GM13976 (cell line): ENCODE results near the gene OLR1.

Experiments
- DNase-seq: peaks from one replicate; pipeline ENCODE4 v3.0.0; 2012; ENCODE audit warnings: low spot score
- in situ Hi-C: fragments of 300-500 bp; cut with MboI; formaldehyde crosslinking; loops from one replicate; pipeline ENCODE4 v1.12.0; 2022; ENCODE audit warnings: low sequenced_read_pairs, mixed read lengths, inconsistent platforms; ENCODE audit not compliant: unreplicated experiment
- TF ChIP-seq, protein P1 (sequence below): IDR thresholded peaks from 2 replicates; pipeline ENCODE4 v1.5.1; 2012; ENCODE audit warnings: borderline replicate concordance, mild to moderate bottlenecking; ENCODE audit not compliant: insufficient read depth; ENCODE audit errors: extremely low read depth, missing control alignments, control extremely low read depth

The OLR1 gene

DNA sequence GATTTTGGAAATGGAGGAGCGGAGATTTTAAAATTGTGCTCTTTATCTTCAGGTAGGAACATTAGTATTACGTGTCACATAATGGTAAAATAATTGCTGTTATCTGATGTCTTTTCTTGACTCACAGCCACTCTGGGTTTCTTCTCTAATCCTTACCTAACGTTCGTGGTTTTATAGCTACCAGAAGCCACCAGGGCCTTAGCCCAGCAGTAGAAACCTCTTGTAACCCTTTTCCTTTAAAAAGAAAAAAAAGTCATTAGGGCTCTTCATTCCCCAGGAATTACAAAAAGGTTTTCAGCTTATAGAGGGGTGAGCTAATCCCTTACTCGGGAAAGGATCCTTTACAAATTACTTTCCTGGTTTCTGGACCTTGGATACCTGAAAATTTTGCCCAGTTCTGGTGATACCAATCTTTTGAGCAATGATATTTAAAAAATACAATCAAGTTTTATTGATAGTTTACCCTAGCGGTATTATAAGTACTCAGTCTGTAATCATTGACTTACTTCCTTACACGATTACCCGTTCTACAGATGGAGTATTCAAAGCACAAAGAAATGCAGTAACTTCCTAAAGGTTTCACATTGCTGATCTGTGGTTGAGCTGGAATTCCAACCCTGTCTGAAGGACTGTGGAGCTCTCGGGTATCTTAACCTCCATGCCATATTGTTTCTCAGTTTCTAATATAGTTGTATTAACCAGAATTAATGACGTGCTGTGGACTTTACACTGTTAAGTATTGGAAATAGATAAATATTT, 42.4 kb upstream of the OLR1 start:
- no peak for DNase-seq

DNA sequence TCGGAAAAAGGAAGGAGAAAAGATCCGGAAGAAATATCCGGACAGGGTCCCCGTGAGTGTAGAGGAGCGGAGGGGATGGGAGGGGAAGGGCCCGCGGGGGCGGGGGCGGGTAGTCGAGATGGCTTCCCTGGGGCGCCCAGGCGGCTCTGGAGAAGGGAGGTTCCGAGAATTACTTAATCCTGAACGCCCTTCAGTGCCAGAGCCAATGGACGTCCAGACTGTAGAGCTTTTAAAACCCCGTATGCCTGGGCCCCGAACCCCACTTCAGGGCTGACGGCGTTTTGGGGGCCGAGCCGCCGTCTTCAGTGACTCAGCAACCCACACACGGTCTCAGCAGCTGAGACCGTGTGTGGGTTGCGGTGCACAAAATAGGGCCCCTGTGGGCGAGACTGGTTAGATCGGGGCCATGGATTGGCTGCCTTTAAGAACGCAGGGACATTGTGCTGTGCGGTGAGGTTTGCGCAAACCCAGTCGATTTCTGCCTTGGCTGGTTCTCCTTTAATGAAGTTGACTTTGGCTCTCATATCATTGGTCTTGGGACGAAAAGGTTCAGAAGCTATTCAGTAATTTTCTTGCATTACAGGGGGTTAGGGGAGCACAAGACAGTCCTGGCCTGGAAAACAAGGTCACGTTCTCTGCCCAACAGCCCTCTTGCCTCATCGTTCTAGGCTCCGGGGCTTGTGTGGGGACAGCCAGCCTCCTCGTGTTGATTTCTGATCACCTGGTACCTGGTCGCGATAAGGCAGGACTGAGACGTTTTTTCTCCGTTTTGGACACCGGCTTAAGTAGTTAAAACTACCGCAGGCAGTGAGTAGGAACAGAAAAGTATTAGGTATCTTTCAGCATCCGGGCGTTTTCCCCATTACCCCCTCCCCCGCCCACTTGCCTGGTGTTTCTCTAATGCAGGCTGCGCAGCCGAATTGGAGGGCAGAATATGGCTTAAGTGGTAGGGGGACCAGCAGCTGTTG, 41.5 kb upstream of the OLR1 start:
- TF ChIP-seq, protein P1, sequence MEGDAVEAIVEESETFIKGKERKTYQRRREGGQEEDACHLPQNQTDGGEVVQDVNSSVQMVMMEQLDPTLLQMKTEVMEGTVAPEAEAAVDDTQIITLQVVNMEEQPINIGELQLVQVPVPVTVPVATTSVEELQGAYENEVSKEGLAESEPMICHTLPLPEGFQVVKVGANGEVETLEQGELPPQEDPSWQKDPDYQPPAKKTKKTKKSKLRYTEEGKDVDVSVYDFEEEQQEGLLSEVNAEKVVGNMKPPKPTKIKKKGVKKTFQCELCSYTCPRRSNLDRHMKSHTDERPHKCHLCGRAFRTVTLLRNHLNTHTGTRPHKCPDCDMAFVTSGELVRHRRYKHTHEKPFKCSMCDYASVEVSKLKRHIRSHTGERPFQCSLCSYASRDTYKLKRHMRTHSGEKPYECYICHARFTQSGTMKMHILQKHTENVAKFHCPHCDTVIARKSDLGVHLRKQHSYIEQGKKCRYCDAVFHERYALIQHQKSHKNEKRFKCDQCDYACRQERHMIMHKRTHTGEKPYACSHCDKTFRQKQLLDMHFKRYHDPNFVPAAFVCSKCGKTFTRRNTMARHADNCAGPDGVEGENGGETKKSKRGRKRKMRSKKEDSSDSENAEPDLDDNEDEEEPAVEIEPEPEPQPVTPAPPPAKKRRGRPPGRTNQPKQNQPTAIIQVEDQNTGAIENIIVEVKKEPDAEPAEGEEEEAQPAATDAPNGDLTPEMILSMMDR: no peak
- in situ Hi-C loops: no loop called here
- DNase-seq: peak; percentile 75

More for the DNA sequence above, 42.4 kb upstream of the OLR1 start:
- TF ChIP-seq, protein P1: no peak
- in situ Hi-C loops: no loop called here

DNA sequence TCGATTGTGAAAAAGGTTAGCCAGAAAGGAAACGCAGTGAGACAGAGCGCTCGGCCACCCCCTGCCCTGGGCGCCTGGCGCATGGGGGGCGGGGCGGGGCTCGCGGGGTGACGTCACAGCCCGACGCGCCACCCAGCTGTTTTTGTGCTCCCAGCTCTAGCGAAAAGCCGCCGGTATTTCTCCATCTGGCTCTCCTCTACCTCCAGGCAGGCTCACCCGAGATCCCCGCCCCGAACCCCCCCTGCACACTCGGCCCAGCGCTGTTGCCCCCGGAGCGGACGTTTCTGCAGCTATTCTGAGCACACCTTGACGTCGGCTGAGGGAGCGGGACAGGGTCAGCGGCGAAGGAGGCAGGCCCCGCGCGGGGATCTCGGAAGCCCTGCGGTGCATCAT, 40.8 kb upstream of the OLR1 start, which contains the start of gene GABARAPL1:
Gene GABARAPL1 (plus strand): TSS at position 139 of the 393 bp plus-strand sequence. CDS start 253 bp downstream, at position 392.
- in situ Hi-C loops: no loop called here
- TF ChIP-seq, protein P1: no peak
- peak; percentile 88 for DNase-seq

DNA sequence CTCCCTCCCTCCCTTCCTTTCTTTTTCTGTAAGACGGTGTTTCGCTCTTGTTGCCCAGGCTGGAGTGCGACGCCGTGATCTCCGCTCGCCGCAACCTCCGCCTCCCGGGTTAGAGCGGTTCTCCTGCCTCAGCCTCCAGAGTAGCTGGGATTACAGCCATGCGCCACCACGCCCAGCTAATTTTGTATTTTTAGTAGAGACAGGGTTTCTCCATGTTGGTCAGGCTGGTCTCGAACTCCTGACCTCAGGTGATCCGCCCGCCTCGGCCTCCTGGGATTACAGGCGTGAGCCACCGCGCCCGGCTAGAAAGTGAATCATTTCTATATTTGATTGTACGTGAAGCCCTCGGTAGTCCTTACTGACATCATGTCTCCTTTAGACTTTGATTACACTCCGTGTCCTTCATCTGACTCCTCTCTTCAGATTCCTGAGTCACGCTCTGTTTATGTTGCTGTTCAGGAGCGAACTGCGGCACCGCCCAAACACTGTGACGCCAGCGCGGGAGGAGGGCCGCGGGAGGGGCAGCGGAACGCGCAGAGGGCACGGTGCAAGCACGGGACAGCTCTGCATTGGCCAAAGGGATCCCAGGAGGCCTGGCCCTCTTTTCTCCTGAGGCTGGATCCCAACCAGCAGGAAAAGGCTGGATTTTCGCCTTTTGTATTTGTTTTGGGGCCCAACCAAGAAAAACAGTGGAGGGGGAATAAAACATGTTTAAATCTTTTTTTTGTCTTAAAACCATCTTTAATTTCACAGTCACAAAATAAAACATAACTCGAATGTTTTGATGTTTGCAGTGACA, 40.2 kb upstream of the OLR1 start:
- TF ChIP-seq, protein P1: no peak
- in situ Hi-C loops: no loop called here
- DNase-seq: peak; percentile 83

DNA sequence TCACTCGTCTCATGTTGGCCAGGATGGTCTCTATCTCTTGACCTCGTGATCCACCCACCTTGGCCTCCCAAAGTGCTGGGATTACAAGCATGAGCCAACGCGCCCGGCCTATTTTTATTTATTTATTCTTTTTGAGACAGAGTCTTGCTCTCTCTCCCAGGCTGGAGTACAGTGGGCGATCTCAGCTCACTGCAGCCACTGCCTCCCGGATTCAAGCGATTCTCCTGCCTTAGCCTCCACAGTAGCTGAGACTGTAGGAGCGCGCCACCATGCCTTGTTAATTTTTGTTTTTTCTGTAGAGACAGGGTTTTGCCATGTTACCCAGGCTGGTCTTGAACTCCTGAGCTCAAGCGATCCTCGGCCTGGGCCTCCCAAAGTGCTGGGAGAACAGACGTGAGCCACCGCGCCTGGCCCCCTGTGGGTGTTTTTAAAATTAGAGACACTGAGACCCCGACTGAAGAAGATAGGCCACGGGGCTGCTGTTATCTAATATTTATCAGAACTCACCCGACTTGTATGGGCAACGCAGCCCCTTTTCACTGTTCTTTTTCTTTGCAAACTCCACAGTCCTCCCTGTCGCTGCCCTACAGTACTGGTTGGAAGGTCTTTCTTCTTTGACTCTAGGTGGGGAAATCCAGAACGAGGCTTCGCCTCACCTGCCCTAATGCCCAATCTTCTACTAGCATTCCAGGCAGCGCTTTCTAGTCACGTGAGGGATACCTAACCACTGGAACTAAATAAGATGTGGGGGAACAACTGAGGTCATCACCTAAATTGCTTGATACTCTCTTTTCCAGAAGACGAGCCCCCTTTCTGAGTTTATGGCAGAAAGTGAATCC, 39.4 kb upstream of the OLR1 start:
- TF ChIP-seq, protein P1: no peak
- DNase-seq: no peak
- in situ Hi-C loops: no loop called here

DNA sequence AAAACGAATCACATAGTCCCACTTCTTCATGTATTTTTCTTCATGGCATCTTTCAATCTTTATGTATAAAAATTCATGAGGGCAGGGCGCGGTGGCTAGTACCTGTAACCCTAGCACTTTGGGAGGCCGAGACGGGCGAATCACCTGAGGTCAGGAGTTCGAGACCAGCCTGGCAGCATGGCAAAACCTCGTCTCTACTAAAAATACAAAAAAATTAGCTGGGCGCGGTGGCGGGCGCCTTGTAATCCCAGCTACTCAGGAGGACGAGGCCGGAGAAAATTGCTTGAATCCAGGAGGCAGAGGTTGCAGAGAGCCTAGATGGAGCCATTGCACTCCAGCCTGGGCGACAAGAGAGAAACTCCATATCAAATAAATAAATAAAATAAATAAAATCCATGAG, 38.3 kb upstream of the OLR1 start:
- in situ Hi-C loops: no loop called here
- TF ChIP-seq, protein P1: no peak
- DNase-seq: no peak
